AG09309 (cell line): ENCODE measurements around the gene SGCA.

Experiments
- DNase-seq: peaks from one replicate; pipeline ENCODE4 v3.0.0-alpha.2; 2010; ENCODE audit warnings: low read depth
- H3K4me3 ChIP-seq: 2 replicates; pipeline ENCODE4 v1.5.1; 2011; ENCODE audit warnings: mild to moderate bottlenecking, low read depth, low read length, moderate library complexity; ENCODE audit not compliant: control insufficient read depth
- CTCF ChIP-seq: IDR thresholded peaks from 2 replicates; pipeline ENCODE4 v1.5.1; 2011; ENCODE audit warnings: mild to moderate bottlenecking, low read depth, low read length, inconsistent platforms; ENCODE audit not compliant: insufficient read depth, control insufficient read depth; ENCODE audit errors: missing control alignments

The SGCA gene

GRCh38 chr17:50134206-50135110 is 31.3 kb upstream of the SGCA start:
- DNase-seq: no peak
- H3K4me3 ChIP-seq: no peak overlapping the region
- TF ChIP-seq CTCF: peak; percentile 22

- no peak for TF ChIP-seq CTCF
- H3K4me3 ChIP-seq: no peak overlapping the region
- no peak for DNase-seq
Measured at GRCh38 chr17:50135316-50136095, 30.3 kb upstream of the SGCA start.

DNA sequence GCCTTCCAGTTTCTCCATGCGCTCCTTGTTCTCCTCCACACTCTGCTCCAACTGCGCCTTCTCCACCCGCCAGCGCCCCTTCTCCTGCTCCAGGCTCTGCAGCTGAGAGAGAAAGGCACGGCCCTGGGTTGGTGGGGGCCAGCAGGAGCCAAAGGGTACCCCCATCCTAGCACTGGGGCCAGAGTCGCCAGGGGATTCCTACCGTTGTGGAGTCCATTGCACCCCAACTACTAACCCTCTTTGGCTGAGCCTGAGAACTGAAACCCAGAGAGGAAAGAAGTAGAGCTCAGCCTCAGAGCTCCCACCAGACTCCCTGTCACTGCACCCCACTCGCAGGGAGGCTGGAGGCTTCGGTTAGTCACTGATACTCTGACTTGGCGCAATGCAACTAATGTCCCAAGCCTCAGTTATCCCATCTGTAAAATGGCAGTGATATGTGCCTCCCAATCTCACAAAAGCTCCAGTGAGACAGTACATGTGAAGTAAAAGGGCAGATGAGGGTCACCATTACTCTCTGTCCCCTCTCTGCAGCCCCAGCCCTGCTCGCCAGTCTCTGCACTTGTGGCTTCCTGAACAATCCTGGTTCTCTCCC is 29.6 kb upstream of the SGCA start:
- no peak overlapping the region for H3K4me3 ChIP-seq
- no peak for TF ChIP-seq CTCF
- DNase-seq: no peak

DNA sequence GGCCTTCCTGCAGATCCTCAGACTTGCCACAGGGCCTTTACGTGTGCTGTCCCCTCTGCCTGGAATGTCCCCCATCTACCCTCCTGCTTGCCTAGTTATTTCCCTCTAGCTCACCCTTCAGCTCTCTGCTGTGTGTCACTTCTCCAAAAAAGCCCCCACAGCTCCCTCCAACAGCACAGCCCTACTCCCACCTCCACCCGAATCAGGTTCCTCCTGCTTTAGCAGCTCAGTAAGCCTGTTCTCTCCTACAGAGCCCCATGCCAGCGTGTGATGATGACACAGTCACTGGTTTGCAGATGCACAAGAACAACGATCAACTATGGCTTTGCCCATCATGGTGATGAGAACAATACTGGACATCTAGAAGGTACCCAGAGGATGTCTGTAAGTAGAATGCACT is 28.8 kb upstream of the SGCA start:
- DNase-seq: no peak
- TF ChIP-seq CTCF: no peak
- H3K4me3 ChIP-seq: no peak overlapping the region

DNA sequence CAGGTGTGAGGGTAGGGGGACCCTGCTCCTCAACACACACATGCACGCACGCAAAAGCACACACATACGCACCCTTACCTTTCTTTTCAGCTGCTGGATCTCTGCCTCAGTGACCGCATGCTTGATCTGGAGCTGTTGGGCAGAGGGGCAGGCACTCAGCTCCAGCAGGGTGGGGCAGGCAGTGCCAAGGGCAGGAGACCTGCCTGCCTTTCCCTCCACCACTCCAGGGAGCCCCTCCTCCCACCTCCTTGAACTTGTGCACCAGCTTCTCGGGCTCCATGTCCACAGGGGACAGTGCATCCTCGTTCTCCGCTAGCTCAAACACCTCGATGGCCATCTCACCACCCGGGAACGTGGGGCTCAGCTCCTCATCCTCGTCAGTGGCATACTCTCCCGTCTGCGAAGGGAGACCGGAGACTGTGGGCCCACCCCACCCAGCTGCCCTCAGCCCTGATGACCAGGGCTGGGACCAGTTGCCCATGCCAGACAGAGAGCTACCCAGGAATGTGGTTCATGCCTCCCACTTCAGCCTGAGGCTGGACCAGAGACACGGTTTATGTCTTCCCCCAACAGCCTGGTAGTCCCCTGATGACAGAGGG is 26.5 kb upstream of the SGCA start:
- DNase-seq: no peak
- no peak for TF ChIP-seq CTCF
- H3K4me3 ChIP-seq: no peak overlapping the region
